ENCODE measurements around the gene MPZL2.

DNA sequence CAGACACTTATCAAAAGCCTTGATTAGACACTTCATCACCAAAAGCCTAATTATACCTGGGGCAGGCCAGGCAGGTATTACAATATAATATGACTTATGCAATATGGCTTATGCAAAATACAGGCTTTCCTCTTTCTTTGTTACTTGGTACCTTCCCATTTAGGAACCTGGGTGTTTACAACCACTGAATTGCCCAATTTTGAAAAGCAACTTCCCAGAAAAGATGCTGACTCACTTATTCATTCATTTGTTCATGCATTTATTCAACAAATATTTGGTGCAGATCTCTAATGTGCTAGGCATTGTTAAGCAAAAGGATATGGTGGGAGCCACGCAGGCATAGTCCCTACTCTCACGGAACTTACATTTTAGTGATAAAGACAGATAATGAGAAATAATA is 25.7 kb downstream of the MPZL2 start:
- no peak for TF ChIP-seq ZNF274 (IDR thresholded peaks at IDR 0.05; ENCODE audit: low read depth, low read length)
- no peak for TF ChIP-seq YY1 (IDR thresholded peaks at IDR 0.05; ENCODE audit: insufficient read depth, insufficient read length)
